Central memory CD8-positive, alpha-beta T cell (primary cell): ENCODE data around the gene PRDX3.

Source experiments
- ATAC-seq: fragments of 150-1000 bp; cut with Tn5 transposase; replicated peaks from 2 replicates; pipeline ENCODE4 v1.10.0; 2022; ENCODE audit warnings: mild to moderate bottlenecking, moderate FRiP score, moderate number of reproducible peaks; ENCODE audit not compliant: poor library complexity, severe bottlenecking; ENCODE audit errors: extremely low read depth
- DNase-seq, 2 donors: peaks; one replicate each; pipeline ENCODE4 v3.0.0; 2021; ENCODE audit warnings: low spot score in 2 of 2
- H3K27ac Mint-ChIP-seq: one replicate; pipeline ENCODE4 v1.8.0; 2022; ENCODE audit warnings: low read depth, mild to moderate bottlenecking, moderate library complexity, mixed read lengths
- H3K27me3 Mint-ChIP-seq: one replicate; pipeline ENCODE4 v1.8.0; 2022; ENCODE audit warnings: mixed read lengths
- H3K36me3 Mint-ChIP-seq: one replicate; pipeline ENCODE4 v1.8.0; 2022; ENCODE audit warnings: mild to moderate bottlenecking, moderate library complexity, mixed read lengths; ENCODE audit not compliant: insufficient read depth
- H3K4me1 Mint-ChIP-seq: one replicate; pipeline ENCODE4 v1.8.0; 2022; ENCODE audit warnings: mixed read lengths
- H3K4me3 Mint-ChIP-seq: one replicate; pipeline ENCODE4 v1.8.0; 2022; ENCODE audit warnings: mild to moderate bottlenecking, moderate library complexity, mixed read lengths
- H3K9me3 Mint-ChIP-seq: one replicate; pipeline ENCODE4 v1.8.0; 2022; ENCODE audit warnings: mixed read lengths

Gene PRDX3

GRCh38 chr10:119129721-119130120, 48.9 kb downstream of the PRDX3 start:
- no peak for ATAC-seq
- DNase-seq, result no peak
- peaks cover 28% of the 10 kb centered on the region for H3K4me1 Mint-ChIP-seq
- no peaks in the 10 kb centered on the region for H3K27me3 Mint-ChIP-seq
- H3K27ac Mint-ChIP-seq, result no peak overlapping the region
- H3K4me3 Mint-ChIP-seq, result no peak overlapping the region
- H3K36me3 Mint-ChIP-seq, result peaks cover 52% of the 10 kb centered on the region
- H3K9me3 Mint-ChIP-seq, result no peaks in the 10 kb centered on the region

GRCh38 chr10:119125942-119126341, 52.7 kb downstream of the PRDX3 start:
- peaks cover 7% of the 10 kb centered on the region for H3K4me1 Mint-ChIP-seq
- H3K4me3 Mint-ChIP-seq, result no peak overlapping the region
- peaks cover 71% of the 10 kb centered on the region for H3K36me3 Mint-ChIP-seq

GRCh38 chr10:119120875-119121274, 57.7 kb downstream of the PRDX3 start:
- Mint-ChIP-seq H3K36me3 (peaks cover 73% of the 10 kb centered on the region), H3K4me3 (no peak overlapping the region), H3K9me3 (no peaks in the 10 kb centered on the region), H3K4me1 (no peaks in the 10 kb centered on the region), H3K27ac (no peak overlapping the region), H3K27me3 (no peaks in the 10 kb centered on the region)
- DNase-seq (no peak), ATAC-seq (no peak)

More at GRCh38 chr10:119125942-119126341, 52.7 kb downstream of the PRDX3 start:
- no peak overlapping the region for H3K27ac Mint-ChIP-seq
- no peaks in the 10 kb centered on the region for H3K9me3 Mint-ChIP-seq
- no peaks in the 10 kb centered on the region for H3K27me3 Mint-ChIP-seq
- DNase-seq (no peak), ATAC-seq (no peak)

- Mint-ChIP-seq H3K27me3 (no peaks in the 10 kb centered on the region), H3K4me1 (no peaks in the 10 kb centered on the region), H3K9me3 (no peaks in the 10 kb centered on the region), H3K4me3 (no peak overlapping the region), H3K27ac (peak overlapping the region; percentile 19), H3K36me3 (peaks cover 68% of the 10 kb centered on the region)
- ATAC-seq, result peak; percentile 100
- DNase-seq, result peak in 1 of 2 donors; percentile 37
Measured at GRCh38 chr10:119120413-119120867, 58.2 kb downstream of the PRDX3 start.

- Mint-ChIP-seq H3K9me3 (no peaks in the 10 kb centered on the region), H3K36me3 (peaks cover 61% of the 10 kb centered on the region), H3K27me3 (no peaks in the 10 kb centered on the region), H3K27ac (no peak overlapping the region), H3K4me3 (no peak overlapping the region), H3K4me1 (peaks cover 1% of the 10 kb centered on the region)
- DNase-seq (no peak), ATAC-seq (no peak)
Measured at GRCh38 chr10:119119400-119119799, 59.2 kb downstream of the PRDX3 start.

GRCh38 chr10:119118231-119118630, 60.4 kb downstream of the PRDX3 start:
- H3K4me3 Mint-ChIP-seq, result no peak overlapping the region
- DNase-seq (no peak), ATAC-seq (no peak)
- peaks cover 62% of the 10 kb centered on the region for H3K36me3 Mint-ChIP-seq
- H3K27me3 Mint-ChIP-seq, result no peaks in the 10 kb centered on the region
- H3K9me3 Mint-ChIP-seq, result no peaks in the 10 kb centered on the region
- H3K27ac Mint-ChIP-seq, result no peak overlapping the region
- peaks cover 5% of the 10 kb centered on the region for H3K4me1 Mint-ChIP-seq
